ENCODE measurements around the gene ABCC1.

DNA sequence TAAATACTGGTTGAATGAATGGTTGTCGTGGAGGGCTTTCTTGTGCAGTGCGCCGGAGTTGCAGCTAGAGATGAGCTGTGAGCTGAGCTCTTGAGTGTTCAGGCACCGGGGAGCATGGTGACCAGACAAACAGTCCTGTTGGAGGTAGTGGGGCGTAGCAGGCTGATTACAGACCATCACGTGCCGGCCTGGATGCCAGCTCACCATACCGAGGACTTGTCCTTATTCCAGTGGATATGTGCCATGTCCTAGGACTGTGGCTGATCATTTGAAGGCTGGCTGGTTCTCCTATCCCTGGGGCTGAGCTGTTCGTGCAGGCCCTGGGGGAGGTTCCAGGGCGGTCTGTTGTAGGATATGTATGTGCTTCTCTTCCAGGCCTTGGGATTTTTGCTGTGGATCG is 60.0 kb downstream of the ABCC1 start:
- TF ChIP-seq CTCF (IDR thresholded peaks at IDR 0.05; ENCODE audit: poor library complexity) (no peak), EZH2 (IDR thresholded peaks at IDR 0.05; ENCODE audit: borderline replicate concordance) (no peak), EZH2phosphoT487 (IDR thresholded peaks at IDR 0.05; ENCODE audit: low read depth, severe bottlenecking, unreplicated experiment) (no peak)
